GM21576 (cell line): Measurements from ENCODE around the gene CCDC137.
"Not testable (repeated sequence)": the region's sequence is repeated elsewhere in the genome, so short reads cannot be mapped to it uniquely, and the experiment has no call there.

ENCODE experiments used
- ATAC-seq: cut with Tn5 transposase; IDR thresholded peaks from one replicate; pipeline ENCODE4 v1.9.1; 2021; ENCODE audit warnings: mild to moderate bottlenecking, moderate library complexity; ENCODE audit not compliant: unreplicated experiment

Gene CCDC137

GRCh38 chr17:81666342-81667191, at the start of gene CCDC137, which contains the start of gene OXLD1:
TSS of gene CCDC137 (plus strand) at chr17:81666737. CDS start at chr17:81666767, 30 bp downstream.
TSS of gene OXLD1 (minus strand) at chr17:81666605. CDS start at chr17:81666577, 28 bp downstream.
- peak; percentile 90 for ATAC-seq

GRCh38 chr17:81616877-81617276, 49.7 kb upstream of the CCDC137 start:
- ATAC-seq, result no peak

GRCh38 chr17:81618307-81618706, 48.2 kb upstream of the CCDC137 start:
- not testable (repeated sequence) for ATAC-seq

- ATAC-seq, result no peak
Measured at GRCh38 chr17:81621494-81622130, 44.9 kb upstream of the CCDC137 start.

GRCh38 chr17:81630274-81630673, 36.3 kb upstream of the CCDC137 start:
- no peak for ATAC-seq

- no peak for ATAC-seq
Measured at GRCh38 chr17:81631482-81631881, 35.1 kb upstream of the CCDC137 start.

GRCh38 chr17:81635431-81635830, 31.1 kb upstream of the CCDC137 start:
- no peak for ATAC-seq

GRCh38 chr17:81635973-81636504, 30.5 kb upstream of the CCDC137 start:
- no peak for ATAC-seq

- ATAC-seq, result peak; percentile 68
Measured at GRCh38 chr17:81636505-81637288, 29.8 kb upstream of the CCDC137 start, which contains the start of the genes NPLOC4 and TSPAN10. TSS of gene NPLOC4 (minus strand) at chr17:81637112. CDS start at chr17:81636930, 182 bp downstream. TSS of gene TSPAN10 (plus strand) at chr17:81637196. CDS start at chr17:81642413, 5,217 bp downstream.

GRCh38 chr17:81638683-81639082, 27.9 kb upstream of the CCDC137 start:
- ATAC-seq, result no peak

GRCh38 chr17:81640011-81640410, 26.5 kb upstream of the CCDC137 start:
- no peak for ATAC-seq

- ATAC-seq, result no peak
Measured at GRCh38 chr17:81641825-81642489, 24.6 kb upstream of the CCDC137 start.

GRCh38 chr17:81644496-81644895, 22.0 kb upstream of the CCDC137 start:
- no peak for ATAC-seq

- no peak for ATAC-seq
Measured at GRCh38 chr17:81644976-81645952, 21.3 kb upstream of the CCDC137 start.

- no peak for ATAC-seq
Measured at GRCh38 chr17:81646869-81647600, 19.5 kb upstream of the CCDC137 start.

GRCh38 chr17:81647640-81648012, 18.9 kb upstream of the CCDC137 start:
- ATAC-seq, result no peak

- no peak for ATAC-seq
Measured at GRCh38 chr17:81648013-81648706, 18.4 kb upstream of the CCDC137 start.

- ATAC-seq, result no peak
Measured at GRCh38 chr17:81648707-81649085, 17.8 kb upstream of the CCDC137 start.
